SK-N-SH (cell line): Measurements from ENCODE around the gene COL21A1. TPM values are rescaled to one million over a fixed set of nuclear protein-coding genes. Genes with fewer than 3 reads are reported as not detected.
"Not testable (repeated sequence)": the region's sequence is repeated elsewhere in the genome, so short reads cannot be mapped to it uniquely, and the experiment has no call there.

ENCODE experiments used
- CTCF ChIA-PET: fragments of 300-600, 350-600 bp; formaldehyde crosslinking; extraction: SDS; loops from one replicate; lab custom pipeline; 2021; lab: Yijun Ruan, JAX
- POLR2A ChIA-PET: fragments of 350-600 bp; sonication (Branson Sonifier 250); formaldehyde crosslinking; extraction: SDS; loops from one replicate; lab custom pipeline; 2020; ENCODE audit warnings: antibody characterized with exemption, inconsistent platforms; lab: Yijun Ruan, JAX
- DNase-seq: peaks from one replicate; pipeline ENCODE4 v3.0.0; 2012
- H2AFZ ChIP-seq: fragments of 200-600 bp; sonication (generic); 2 replicates; pipeline ENCODE4 v1.8.1; 2016; ENCODE audit warnings: antibody characterized with exemption, mild to moderate bottlenecking, low read depth
- H3F3A ChIP-seq: fragments of 200-600 bp; sonication (generic); replicated peaks from 2 replicates; pipeline ENCODE3; 2016; ENCODE audit warnings: antibody characterized with exemption, mild to moderate bottlenecking; ENCODE audit not compliant: insufficient read depth
- H3K27ac ChIP-seq, 2 experiments: fragments of 200-500 bp in 1 of 2; fragments of 200-600 bp in 1 of 2; sonication (Bioruptor generic) in 1 of 2; sonication (generic), shearing (Covaris generic) in 1 of 2; 2 replicates each; pipeline versions ENCODE4 v1.5.1 to v1.6.1; 2014 to 2016; ENCODE audit warnings: low read depth in 2 of 2, inconsistent platforms in 1 of 2, low read length in 1 of 2, mild to moderate bottlenecking in 1 of 2, mixed read lengths in 1 of 2
- H3K27me3 ChIP-seq: fragments of 200-600 bp; sonication (generic), shearing (Covaris generic); 2 replicates; pipeline ENCODE4 v1.6.1; 2016; ENCODE audit warnings: mixed run types; ENCODE audit not compliant: insufficient read depth
- H3K36me3 ChIP-seq, 2 experiments: fragments of 200-500 bp in 1 of 2; fragments of 200-600 bp in 1 of 2; sonication (Bioruptor generic) in 1 of 2; sonication (generic) in 1 of 2; replicated peaks in 1 of 2; 2 replicates each; pipeline versions ENCODE3 to v1.5.1; 2014 to 2016; ENCODE audit warnings: low read length in 1 of 2, mild to moderate bottlenecking in 1 of 2; ENCODE audit not compliant: insufficient read depth in 2 of 2, control insufficient read depth in 1 of 2
- H3K4me1 ChIP-seq, 2 experiments: fragments of 200-500 bp in 1 of 2; fragments of 200-600 bp in 1 of 2; sonication (Bioruptor generic) in 1 of 2; sonication (generic), shearing (Covaris generic) in 1 of 2; 2 replicates each; pipeline versions ENCODE4 v1.5.1 to v1.6.1; 2014 to 2016; ENCODE audit warnings: low read depth in 1 of 2, low read length in 1 of 2, mixed run types in 1 of 2; ENCODE audit not compliant: insufficient read depth in 2 of 2, control insufficient read depth in 1 of 2
- H3K4me2 ChIP-seq: fragments of 200-600 bp; sonication (generic), shearing (Covaris generic); 2 replicates; pipeline ENCODE4 v1.6.1; 2017; ENCODE audit warnings: mixed run types
- H3K4me3 ChIP-seq, 2 experiments: fragments of 200-500 bp in 1 of 2; fragments of 200-600 bp in 1 of 2; sonication (Bioruptor generic) in 1 of 2; sonication (generic), shearing (Covaris generic) in 1 of 2; 2 replicates each; pipeline versions ENCODE4 v1.5.1 to v1.8.1; 2014 to 2016; ENCODE audit warnings: low read depth in 2 of 2, inconsistent platforms in 1 of 2, low read length in 1 of 2, mild to moderate bottlenecking in 1 of 2, mixed read lengths in 1 of 2, moderate library complexity in 1 of 2
- H3K79me2 ChIP-seq: fragments of 200-600 bp; sonication (generic); 2 replicates; pipeline ENCODE4 v1.8.1; 2017; ENCODE audit warnings: mild to moderate bottlenecking; ENCODE audit not compliant: insufficient read depth
- H3K9ac ChIP-seq: fragments of 200-600 bp; sonication (generic); 2 replicates; pipeline ENCODE4 v1.6.1; 2017; ENCODE audit warnings: mixed run types
- H3K9me2 ChIP-seq: fragments of 200-600 bp; sonication (generic); 2 replicates; pipeline ENCODE4 v1.6.1; 2017; ENCODE audit warnings: mixed run types
- H3K9me3 ChIP-seq: fragments of 200-600 bp; sonication (generic); 2 replicates; pipeline ENCODE4 v1.6.1; 2017; ENCODE audit warnings: mixed run types, mild to moderate bottlenecking, moderate library complexity
- H4K20me1 ChIP-seq: fragments of 200-600 bp; sonication (generic); 2 replicates; pipeline ENCODE4 v1.6.1; 2017; ENCODE audit warnings: mild to moderate bottlenecking, mixed run types; ENCODE audit not compliant: insufficient read depth
- CHD2 ChIP-seq: fragments of 150-350 bp; IDR thresholded peaks from 2 replicates; pipeline ENCODE4 v1.6.1; 2018; ENCODE audit warnings: low read length; ENCODE audit not compliant: partially characterized antibody
- EZH2phosphoT487 ChIP-seq: fragments of 200-600 bp; sonication (generic); IDR thresholded peaks from 2 replicates; pipeline ENCODE4 v1.6.1; 2017; ENCODE audit warnings: low read depth, mixed run types, mild to moderate bottlenecking, antibody characterized with exemption, moderate library complexity, borderline replicate concordance
- FOSL2 ChIP-seq: IDR thresholded peaks from 2 replicates; pipeline ENCODE4 v1.4.0; 2012; ENCODE audit warnings: low read depth, mild to moderate bottlenecking, moderate library complexity, borderline replicate concordance
- FOXJ3 ChIP-seq: sonication (generic); formaldehyde crosslinking; IDR thresholded peaks from 2 replicates; pipeline ENCODE4 v1.5.1; 2020; ENCODE audit warnings: mild to moderate bottlenecking, missing genetic modification reagents
- FOXM1 ChIP-seq: IDR thresholded peaks from 2 replicates; pipeline ENCODE4 v1.4.0; 2012; ENCODE audit warnings: low read depth, mild to moderate bottlenecking
- MEF2A ChIP-seq: IDR thresholded peaks from 2 replicates; pipeline ENCODE4 v1.4.0; 2012; ENCODE audit warnings: low read depth, borderline replicate concordance
- RFX5 ChIP-seq: IDR thresholded peaks from 2 replicates; pipeline ENCODE4 v1.6.1; 2012; ENCODE audit warnings: mild to moderate bottlenecking, improper control_type of control experiment, low read length
- SIN3A ChIP-seq: IDR thresholded peaks from 2 replicates; pipeline ENCODE4 v1.6.1; 2012; ENCODE audit warnings: low read depth, mild to moderate bottlenecking, low read length, moderate library complexity, borderline replicate concordance
- YY1 ChIP-seq: IDR thresholded peaks from 2 replicates; pipeline ENCODE4 v1.4.0; 2012; ENCODE audit warnings: low read depth, mild to moderate bottlenecking
- WGBS: methylation state at CpG from one replicate; pipeline ENCODE4 v1.1.6; 2017; ENCODE audit warnings: low lambda C conversion rate; 5-methylcytosine and 5-hydroxymethylcytosine counted together
- polyA plus RNA-seq, 3 experiments: library from polyadenylated mRNA; depleted of rRNA; stranded (reverse); fragments of >200 nt; gene quantifications; 2 replicates each; pipeline ENCODE4 v1.2.3, GENCODE V29; 2012
- small RNA-seq, 7 experiments: library from RNA; depleted of rRNA; stranded (forward); fragments of <200 nt; gene quantifications; one replicate each; pipeline ENCODE3, GENCODE V24; 2012
- TF ChIP-seq, protein P1 (sequence below): IDR thresholded peaks from 2 replicates; pipeline ENCODE4 v1.4.0; 2012; ENCODE audit warnings: low read depth
- TF ChIP-seq, protein P2 (sequence below): fragments of 200-600 bp; sonication (generic); IDR thresholded peaks from 2 replicates; pipeline ENCODE4 v1.6.1; 2017; ENCODE audit warnings: antibody characterized with exemption, mild to moderate bottlenecking, moderate library complexity
- TF ChIP-seq, protein P3 (sequence below): IDR thresholded peaks from 2 replicates; pipeline ENCODE4 v1.4.0; 2012; ENCODE audit warnings: low read depth, borderline replicate concordance
- TF ChIP-seq, protein P4 (sequence below): fragments of 150-350 bp; IDR thresholded peaks from 2 replicates; pipeline ENCODE4 v1.6.1; 2016; ENCODE audit warnings: mild to moderate bottlenecking, low read depth, low read length

Gene COL21A1
- polyA plus RNA-seq, 1 of the 3 experiments (the other 2 are of a cell fraction), result 0.07 TPM

DNA sequence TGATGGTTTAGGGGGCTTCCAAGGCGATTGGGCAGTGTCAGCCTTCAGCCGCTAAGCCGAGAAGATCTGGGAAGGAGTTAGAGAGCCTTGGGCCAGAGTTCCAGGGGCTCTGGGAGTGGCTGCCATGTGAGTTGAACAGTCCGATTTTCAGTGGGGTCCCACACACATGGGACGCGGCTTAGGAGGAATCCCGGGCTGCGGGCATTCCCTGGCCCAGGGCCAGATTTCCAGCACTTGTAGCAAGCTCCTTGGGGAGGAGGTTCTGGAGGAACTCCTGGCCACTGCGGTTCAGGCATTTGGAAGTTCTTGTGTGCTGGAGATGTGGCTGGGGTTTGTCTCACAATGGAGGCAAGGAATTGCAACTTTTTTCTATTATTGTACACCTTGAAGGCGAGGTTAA, 233.3 kb downstream of the COL21A1 start:
- H3K27me3 ChIP-seq, H3K4me1 ChIP-seq, H2AFZ ChIP-seq, CTCF ChIA-PET, H3K9me2 ChIP-seq, H3K4me3 ChIP-seq, POLR2A ChIA-PET, H3K4me2 ChIP-seq, H4K20me1 ChIP-seq, H3K27ac ChIP-seq, DNase-seq, H3K79me2 ChIP-seq, H3K9me3 ChIP-seq, H3K9ac ChIP-seq, H3F3A ChIP-seq, H3K36me3 ChIP-seq: not testable (repeated sequence)
- 49% methylated on average over 4 of the region's 10 CpGs for WGBS

DNA sequence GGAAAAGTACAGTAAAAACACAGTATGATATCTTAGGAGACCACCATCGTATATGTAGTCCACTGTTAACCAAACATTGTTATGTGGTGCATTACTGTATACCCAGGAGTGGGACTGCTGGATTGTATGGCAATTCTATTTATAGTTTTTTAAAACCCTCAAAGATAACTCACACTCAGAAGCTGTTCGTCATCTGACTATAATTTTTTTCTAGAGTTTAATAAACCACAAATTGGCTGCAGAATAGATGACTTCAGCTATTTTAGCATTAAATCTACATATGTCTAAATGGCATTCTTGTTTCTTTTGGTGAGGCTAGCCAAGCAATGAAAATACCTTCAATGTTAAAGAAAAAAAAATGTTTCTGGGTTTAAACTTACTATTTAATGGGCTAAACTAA, 237.7 kb downstream of the COL21A1 start:
- Histone ChIP-seq H3K79me2 (no peaks in the 10 kb centered on the region), H3F3A (no peaks in the 10 kb centered on the region), H2AFZ (no peak overlapping the region), H3K4me3 (no peak overlapping the region), H3K27me3 (no peaks in the 10 kb centered on the region), H3K27ac (no peak overlapping the region), H3K9ac (no peak overlapping the region), H3K9me2 (no peaks in the 10 kb centered on the region), H3K36me3 (no peaks in the 10 kb centered on the region), H3K4me2 (no peak overlapping the region), H4K20me1 (no peaks in the 10 kb centered on the region), H3K4me1 (no peaks in the 10 kb centered on the region), H3K9me3 (no peaks in the 10 kb centered on the region)
- POLR2A ChIA-PET, result no interaction called here
- TF ChIP-seq, protein P1, sequence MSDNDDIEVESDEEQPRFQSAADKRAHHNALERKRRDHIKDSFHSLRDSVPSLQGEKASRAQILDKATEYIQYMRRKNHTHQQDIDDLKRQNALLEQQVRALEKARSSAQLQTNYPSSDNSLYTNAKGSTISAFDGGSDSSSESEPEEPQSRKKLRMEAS, result no peak
- TF ChIP-seq MEF2A (no peak), YY1 (no peak), EZH2phosphoT487 (no peak), FOXJ3 (CRISPR knock-in tag) (no peak), FOSL2 (no peak), CHD2 (no peak), FOXM1 (no peak), RFX5 (no peak), SIN3A (no peak)
- TF ChIP-seq, protein P2, sequence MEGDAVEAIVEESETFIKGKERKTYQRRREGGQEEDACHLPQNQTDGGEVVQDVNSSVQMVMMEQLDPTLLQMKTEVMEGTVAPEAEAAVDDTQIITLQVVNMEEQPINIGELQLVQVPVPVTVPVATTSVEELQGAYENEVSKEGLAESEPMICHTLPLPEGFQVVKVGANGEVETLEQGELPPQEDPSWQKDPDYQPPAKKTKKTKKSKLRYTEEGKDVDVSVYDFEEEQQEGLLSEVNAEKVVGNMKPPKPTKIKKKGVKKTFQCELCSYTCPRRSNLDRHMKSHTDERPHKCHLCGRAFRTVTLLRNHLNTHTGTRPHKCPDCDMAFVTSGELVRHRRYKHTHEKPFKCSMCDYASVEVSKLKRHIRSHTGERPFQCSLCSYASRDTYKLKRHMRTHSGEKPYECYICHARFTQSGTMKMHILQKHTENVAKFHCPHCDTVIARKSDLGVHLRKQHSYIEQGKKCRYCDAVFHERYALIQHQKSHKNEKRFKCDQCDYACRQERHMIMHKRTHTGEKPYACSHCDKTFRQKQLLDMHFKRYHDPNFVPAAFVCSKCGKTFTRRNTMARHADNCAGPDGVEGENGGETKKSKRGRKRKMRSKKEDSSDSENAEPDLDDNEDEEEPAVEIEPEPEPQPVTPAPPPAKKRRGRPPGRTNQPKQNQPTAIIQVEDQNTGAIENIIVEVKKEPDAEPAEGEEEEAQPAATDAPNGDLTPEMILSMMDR, result no peak
- TF ChIP-seq, protein P3, sequence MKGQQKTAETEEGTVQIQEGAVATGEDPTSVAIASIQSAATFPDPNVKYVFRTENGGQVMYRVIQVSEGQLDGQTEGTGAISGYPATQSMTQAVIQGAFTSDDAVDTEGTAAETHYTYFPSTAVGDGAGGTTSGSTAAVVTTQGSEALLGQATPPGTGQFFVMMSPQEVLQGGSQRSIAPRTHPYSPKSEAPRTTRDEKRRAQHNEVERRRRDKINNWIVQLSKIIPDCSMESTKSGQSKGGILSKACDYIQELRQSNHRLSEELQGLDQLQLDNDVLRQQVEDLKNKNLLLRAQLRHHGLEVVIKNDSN, result no peak
- TF ChIP-seq, protein P4, sequence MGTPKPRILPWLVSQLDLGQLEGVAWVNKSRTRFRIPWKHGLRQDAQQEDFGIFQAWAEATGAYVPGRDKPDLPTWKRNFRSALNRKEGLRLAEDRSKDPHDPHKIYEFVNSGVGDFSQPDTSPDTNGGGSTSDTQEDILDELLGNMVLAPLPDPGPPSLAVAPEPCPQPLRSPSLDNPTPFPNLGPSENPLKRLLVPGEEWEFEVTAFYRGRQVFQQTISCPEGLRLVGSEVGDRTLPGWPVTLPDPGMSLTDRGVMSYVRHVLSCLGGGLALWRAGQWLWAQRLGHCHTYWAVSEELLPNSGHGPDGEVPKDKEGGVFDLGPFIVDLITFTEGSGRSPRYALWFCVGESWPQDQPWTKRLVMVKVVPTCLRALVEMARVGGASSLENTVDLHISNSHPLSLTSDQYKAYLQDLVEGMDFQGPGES, result no peak
- CTCF ChIA-PET, result no interaction called here
- DNase-seq, result no peak
- 23% methylated on average over 2 of the region's 2 CpGs for WGBS

Small RNAs within 50 kb of the gene (small RNA-seq; reads per million reads assigned to genes)
- gene DHFRP6, result 0 reads per million in 7 experiments
